HG03520 (cell line): ENCODE measurements around the gene CTXN2.

ENCODE experiments used
- ATAC-seq: cut with Tn5 transposase; IDR thresholded peaks from one replicate; pipeline ENCODE4 v1.9.1; 2021; ENCODE audit warnings: mild to moderate bottlenecking, moderate library complexity; ENCODE audit not compliant: unreplicated experiment

CTXN2 gene

DNA sequence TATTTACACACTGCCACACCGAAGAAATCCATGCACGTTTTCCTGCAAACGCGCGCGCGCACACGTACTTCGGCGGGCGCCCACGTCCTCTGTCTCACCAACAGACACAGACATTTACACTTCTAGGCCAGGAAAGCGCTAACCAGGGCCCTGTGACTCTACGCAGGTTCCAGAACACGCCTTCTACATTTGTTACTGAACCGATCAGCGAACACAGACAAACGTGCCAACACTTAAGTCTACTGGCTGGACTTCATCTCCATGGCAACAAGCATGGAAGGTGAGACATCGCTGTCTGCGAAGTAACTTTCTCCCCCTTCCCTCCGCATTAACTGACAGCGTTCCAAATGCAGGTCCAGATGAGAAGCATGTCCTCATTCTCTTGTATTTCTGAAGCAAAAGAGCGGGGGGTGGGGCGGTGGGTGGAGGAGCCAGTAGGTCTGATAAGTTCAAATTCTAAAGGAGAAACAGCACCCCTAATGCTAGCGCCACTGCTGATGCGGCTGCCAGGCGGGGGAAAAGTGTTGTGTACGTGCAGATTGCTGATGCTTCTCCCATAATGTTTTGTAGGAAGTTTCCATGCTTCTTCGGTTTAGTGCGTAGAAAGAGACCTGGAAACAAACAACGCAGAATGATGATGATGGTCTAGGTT is at the start of gene CTXN2:
TSS of gene CTXN2 (plus strand) at position 92 of the 652 bp plus-strand sequence. CDS start 9,636 bp downstream, outside the sequence.
- ATAC-seq: no peak

DNA sequence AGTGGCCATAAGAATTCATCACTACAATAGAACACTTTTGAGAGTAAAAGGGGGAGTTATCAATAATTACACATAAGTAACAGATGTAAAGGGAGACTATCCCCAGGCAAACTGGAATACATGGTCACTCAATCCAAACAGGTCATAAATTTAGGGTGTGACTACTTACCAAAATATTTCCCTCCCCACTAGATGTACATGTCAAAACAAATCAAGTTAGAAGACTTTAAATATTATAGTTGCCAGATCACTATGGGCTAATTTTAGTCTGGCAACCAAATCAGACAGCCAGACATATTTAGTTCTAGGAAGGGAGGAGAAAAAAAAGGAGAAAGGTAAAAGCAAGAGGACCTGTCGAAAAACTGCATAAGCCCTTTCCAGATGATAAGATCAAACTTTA is 47.6 kb upstream of the CTXN2 start:
- no peak for ATAC-seq

DNA sequence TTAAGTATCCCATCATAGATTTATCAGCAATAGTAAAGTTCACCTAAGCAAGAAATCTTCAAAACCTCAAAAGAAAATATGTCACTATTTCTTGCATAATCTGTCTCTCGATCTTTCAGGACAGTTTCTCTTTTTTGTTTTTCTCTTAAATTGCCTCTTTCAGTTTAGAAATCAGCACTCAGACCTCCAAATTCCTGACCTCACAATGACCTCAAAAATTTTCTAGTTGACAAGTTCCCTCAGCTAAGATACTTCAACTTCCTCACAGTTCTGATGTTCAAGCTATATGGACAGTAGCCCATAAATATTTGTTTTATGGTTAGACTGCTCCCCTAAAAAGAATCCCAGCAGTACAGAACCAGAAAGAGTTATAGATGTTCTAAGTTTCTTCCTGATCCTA is 46.6 kb upstream of the CTXN2 start:
- ATAC-seq: no peak

- ATAC-seq: no peak
Observed at GRCh38 chr15:48145923-48146322, 45.5 kb upstream of the CTXN2 start.

- ATAC-seq: no peak
Observed at GRCh38 chr15:48147358-48147757, 44.1 kb upstream of the CTXN2 start.

GRCh38 chr15:48149858-48150257 is 41.6 kb upstream of the CTXN2 start:
- no peak for ATAC-seq

DNA sequence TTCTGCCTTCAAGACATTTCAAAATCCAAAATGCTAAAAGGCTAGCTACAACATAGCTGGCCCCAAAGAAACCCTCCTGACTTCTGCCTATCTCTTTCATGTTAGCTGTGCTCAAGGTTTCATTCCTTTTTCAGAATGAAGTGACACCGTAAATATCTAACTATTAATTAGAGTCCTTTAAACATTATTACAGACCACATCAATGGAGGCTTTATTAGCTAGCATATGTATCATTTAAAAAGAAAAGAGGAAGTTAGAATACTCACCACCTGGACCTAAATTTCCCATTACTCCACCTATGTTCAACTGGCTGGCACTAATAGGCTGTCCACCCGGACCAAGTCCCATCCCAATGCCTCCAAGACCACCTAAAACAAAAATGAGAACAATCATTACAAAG is 37.9 kb upstream of the CTXN2 start:
- no peak for ATAC-seq

- no peak for ATAC-seq
Observed at GRCh38 chr15:48168616-48169015, 22.8 kb upstream of the CTXN2 start.

GRCh38 chr15:48170981-48171380 is 20.5 kb upstream of the CTXN2 start:
- ATAC-seq: no peak

GRCh38 chr15:48175126-48175525 is 16.3 kb upstream of the CTXN2 start:
- no peak for ATAC-seq

GRCh38 chr15:48176112-48176511 is 15.4 kb upstream of the CTXN2 start:
- no peak for ATAC-seq

GRCh38 chr15:48176957-48177356 is 14.5 kb upstream of the CTXN2 start:
- no peak for ATAC-seq

DNA sequence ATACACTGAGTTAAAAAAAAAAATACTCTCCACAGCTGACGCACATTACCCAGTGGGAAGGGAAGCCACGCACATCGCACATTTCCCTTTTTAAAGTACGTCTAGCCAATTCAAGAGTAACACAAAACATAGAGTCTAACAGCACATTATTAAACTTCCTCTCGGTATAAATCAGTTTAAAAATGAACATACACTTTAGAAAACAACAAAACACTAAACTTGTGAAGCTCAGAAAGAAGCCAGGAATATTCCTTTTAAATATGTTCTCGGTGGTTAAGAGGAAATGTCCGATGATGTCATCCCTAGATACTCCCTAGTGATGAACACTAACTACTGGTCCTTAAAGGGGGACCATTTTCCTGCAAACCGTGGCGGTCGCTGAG is 14.1 kb upstream of the CTXN2 start:
- peak; percentile 63 for ATAC-seq

- ATAC-seq: peak; percentile 74
Observed at GRCh38 chr15:48177766-48178647, 13.5 kb upstream of the CTXN2 start, which contains the start of gene MYEF2. MYEF2 (minus strand) TSS chr15:48178295; CDS start chr15:48178237, 58 bp downstream.

DNA sequence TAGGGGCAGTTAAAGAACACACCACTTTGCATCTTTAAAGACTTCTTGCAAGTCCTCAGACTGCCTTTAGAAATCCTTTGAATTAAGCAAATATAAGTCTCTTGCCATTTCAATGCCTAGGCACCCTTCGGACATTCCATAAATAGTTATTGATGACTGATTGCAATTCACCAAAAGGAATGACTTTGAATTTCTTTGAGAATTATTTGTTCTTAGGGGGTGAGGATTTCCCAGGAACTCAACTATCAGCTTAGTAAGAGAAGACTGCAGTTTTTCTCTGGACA is 12.9 kb upstream of the CTXN2 start:
- ATAC-seq: no peak

DNA sequence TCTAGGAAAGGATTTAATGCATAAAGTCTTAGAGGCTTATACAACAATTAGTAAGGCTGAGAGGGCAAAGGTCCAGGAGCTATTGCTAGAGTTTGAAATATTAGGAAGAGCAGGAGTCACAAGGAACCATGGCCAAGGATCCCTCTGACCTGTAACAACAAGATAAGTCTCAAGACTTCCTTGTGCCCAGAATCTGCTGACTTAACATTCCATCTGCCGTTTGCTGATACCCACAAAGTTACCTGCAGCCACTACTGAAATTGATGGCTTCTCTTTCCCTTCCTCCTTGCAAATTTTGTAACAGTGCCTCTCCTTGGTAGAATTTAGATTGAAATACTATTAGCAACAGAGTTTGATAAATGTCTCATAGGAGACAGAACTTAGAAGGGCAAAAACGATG is 8.7 kb upstream of the CTXN2 start:
- ATAC-seq: no peak

GRCh38 chr15:48185529-48185928 is 5.9 kb upstream of the CTXN2 start:
- no peak for ATAC-seq

- ATAC-seq: no peak
Observed at GRCh38 chr15:48186271-48186670, 5.2 kb upstream of the CTXN2 start.

- no peak for ATAC-seq
Observed at GRCh38 chr15:48190932-48191573, 412 bp upstream of the CTXN2 start.

GRCh38 chr15:48202068-48202467 is 10.6 kb downstream of the CTXN2 start:
- ATAC-seq: no peak

DNA sequence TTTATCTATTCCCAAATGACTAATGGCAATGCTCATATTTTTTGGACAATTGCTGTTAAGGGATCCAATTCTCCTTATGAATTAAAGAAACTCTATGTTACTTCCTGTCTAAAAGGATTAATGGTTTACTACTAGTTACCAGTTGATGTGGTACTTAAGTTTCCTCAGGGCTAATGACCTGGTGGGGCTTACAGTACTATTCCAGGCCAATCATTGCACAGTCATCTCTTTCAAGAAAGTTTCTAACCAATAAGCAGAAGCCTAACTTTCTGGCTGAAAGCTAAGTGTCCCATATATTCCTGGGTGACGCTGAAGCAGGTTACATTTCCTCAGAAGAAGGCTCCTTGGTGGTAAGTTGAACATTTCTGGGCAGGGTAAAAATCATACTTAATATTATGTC is 14.5 kb downstream of the CTXN2 start, which contains the start of gene SLC12A1:
TSS of gene SLC12A1 (plus strand) at position 322 of the 400 bp plus-strand sequence. CDS start 1,418 bp downstream, outside the sequence.
- ATAC-seq: no peak

DNA sequence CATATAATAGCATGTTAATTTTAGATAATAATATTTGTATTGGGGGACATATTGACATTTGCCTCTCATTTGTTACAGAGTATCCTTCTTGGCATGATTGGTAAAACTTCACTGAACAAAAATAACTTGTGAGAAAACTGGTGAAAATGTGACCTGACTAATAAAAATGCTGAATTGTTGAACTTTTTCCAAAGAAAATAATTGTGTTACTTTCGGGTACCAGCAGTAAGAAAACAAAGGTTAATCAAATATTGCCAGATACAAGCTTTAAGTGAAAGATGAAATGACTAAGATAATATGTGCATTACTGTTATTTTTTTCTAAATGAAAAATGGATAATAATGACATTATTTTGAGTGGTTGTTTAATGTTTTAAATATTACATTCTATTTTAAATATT is 29.8 kb downstream of the CTXN2 start:
- no peak for ATAC-seq
